Trophoblast cell (in vitro differentiated cells and primary cell): ENCODE results near the gene ING3.

ENCODE experiments used
- DNase-seq, 2 donors: peaks; one replicate each; pipeline ENCODE4 v3.0.0-alpha.2; 2016
- H2AFZ ChIP-seq: 2 replicates; pipeline ENCODE4 v1.6.1; 2013; ENCODE audit warnings: low read length, moderate library complexity, mild to moderate bottlenecking; ENCODE audit not compliant: insufficient read depth, poor library complexity
- H2AK5ac ChIP-seq: 2 replicates; pipeline ENCODE4 v1.6.1; 2013; ENCODE audit warnings: mild to moderate bottlenecking, low read length
- H2BK120ac ChIP-seq: 2 replicates; pipeline ENCODE4 v1.6.1; 2013; ENCODE audit warnings: low read length, mild to moderate bottlenecking, moderate library complexity; ENCODE audit not compliant: insufficient read depth, poor library complexity
- H2BK12ac ChIP-seq: 2 replicates; pipeline ENCODE4 v1.6.1; 2013; ENCODE audit warnings: mild to moderate bottlenecking, low read length, moderate library complexity
- H2BK5ac ChIP-seq: 2 replicates; pipeline ENCODE4 v1.6.1; 2013; ENCODE audit warnings: low read length, low read depth, moderate library complexity, mild to moderate bottlenecking; ENCODE audit not compliant: poor library complexity
- H3K14ac ChIP-seq: 2 replicates; pipeline ENCODE4 v1.6.1; 2013; ENCODE audit warnings: mild to moderate bottlenecking, low read length
- H3K18ac ChIP-seq: 2 replicates; pipeline ENCODE4 v1.6.1; 2013; ENCODE audit warnings: mild to moderate bottlenecking, low read length
- H3K23ac ChIP-seq: 2 replicates; pipeline ENCODE4 v1.6.1; 2013; ENCODE audit warnings: low read length
- H3K27ac ChIP-seq: 2 replicates; pipeline ENCODE4 v1.5.1; 2013; ENCODE audit warnings: low read depth, mild to moderate bottlenecking, inconsistent platforms, low read length, moderate library complexity
- H3K27me3 ChIP-seq: 2 replicates; pipeline ENCODE4 v1.6.1; 2013; ENCODE audit warnings: inconsistent platforms, mild to moderate bottlenecking, low read length, moderate library complexity; ENCODE audit not compliant: insufficient read depth
- H3K36me3 ChIP-seq, 2 experiments: 1 replicate in 1 of 2; 2 replicates in 1 of 2; pipeline ENCODE4 v1.6.1; 2013; ENCODE audit warnings: low read length in 2 of 2, mild to moderate bottlenecking in 2 of 2, moderate library complexity in 1 of 2; ENCODE audit not compliant: insufficient read depth in 2 of 2, control insufficient read depth in 1 of 2
- H3K4ac ChIP-seq: 2 replicates; pipeline ENCODE4 v1.6.1; 2013; ENCODE audit warnings: low read depth, mild to moderate bottlenecking, low read length, moderate library complexity
- H3K4me1 ChIP-seq, 2 experiments: 1 replicate in 1 of 2; 2 replicates in 1 of 2; pipeline ENCODE4 v1.6.1; 2013; ENCODE audit warnings: low read length in 2 of 2, mild to moderate bottlenecking in 2 of 2, moderate library complexity in 1 of 2; ENCODE audit not compliant: insufficient read depth in 2 of 2, control insufficient read depth in 1 of 2
- H3K4me2 ChIP-seq: 2 replicates; pipeline ENCODE4 v1.6.1; 2013; ENCODE audit warnings: inconsistent platforms, mild to moderate bottlenecking, low read length, moderate library complexity
- H3K4me3 ChIP-seq: 2 replicates; pipeline ENCODE4 v1.5.1; 2013; ENCODE audit warnings: mild to moderate bottlenecking, low read depth, low read length, inconsistent platforms
- H3K79me1 ChIP-seq: one replicate; pipeline ENCODE4 v1.6.1; 2013; ENCODE audit warnings: low read length
- H3K79me2 ChIP-seq: 2 replicates; pipeline ENCODE4 v1.6.1; 2013; ENCODE audit warnings: low read length, mild to moderate bottlenecking; ENCODE audit not compliant: control insufficient read depth, insufficient read depth, poor library complexity
- H3K9ac ChIP-seq: 2 replicates; pipeline ENCODE4 v1.6.1; 2013; ENCODE audit warnings: mild to moderate bottlenecking, low read length
- H3K9me3 ChIP-seq: 2 replicates; pipeline ENCODE4 v1.6.1; 2013; ENCODE audit warnings: low read depth, mild to moderate bottlenecking, control low read depth, inconsistent platforms, low read length; ENCODE audit not compliant: insufficient read depth
- H4K12ac ChIP-seq: 2 replicates; pipeline ENCODE4 v1.6.1; 2013; ENCODE audit warnings: low read depth, mild to moderate bottlenecking, low read length, moderate library complexity
- H4K8ac ChIP-seq: 2 replicates; pipeline ENCODE4 v1.6.1; 2013; ENCODE audit warnings: low read depth, mild to moderate bottlenecking, low read length, moderate library complexity
- H4K91ac ChIP-seq: one replicate; pipeline ENCODE4 v1.6.1; 2013; ENCODE audit warnings: low read depth, mild to moderate bottlenecking, low read length, moderate library complexity
- WGBS: extraction: QIAGEN DNeasy Blood & Tissue Kit; methylation state at CpG from one replicate; pipeline ENCODE4 v1.1.7; 2013; ENCODE audit warnings: missing lambda C conversion rate; ENCODE audit not compliant: insufficient read length, insufficient coverage; ENCODE audit errors: extremely low coverage; 5-methylcytosine and 5-hydroxymethylcytosine counted together

The ING3 gene

GRCh38 chr7:120933475-120933874 is 17.1 kb upstream of the ING3 start:
- H3K4me2 ChIP-seq, result no peak overlapping the region
- H3K27me3 ChIP-seq, result no peaks in the 10 kb centered on the region
- H3K4me1 ChIP-seq, result no peaks in the 10 kb centered on the region
- H3K9me3 ChIP-seq, result no peaks in the 10 kb centered on the region
- no peak overlapping the region for H2BK120ac ChIP-seq
- no peak overlapping the region for H3K23ac ChIP-seq
- H3K36me3 ChIP-seq, result no peaks in the 10 kb centered on the region
- no peak overlapping the region for H2BK12ac ChIP-seq
- no peak overlapping the region for H3K9ac ChIP-seq
- H4K12ac ChIP-seq, result no peak overlapping the region
- H4K91ac ChIP-seq, result no peak overlapping the region
- H3K18ac ChIP-seq, result no peak overlapping the region
- no peak overlapping the region for H3K27ac ChIP-seq
- no peak overlapping the region for H3K14ac ChIP-seq
- H2BK5ac ChIP-seq, result no peak overlapping the region
- H2AK5ac ChIP-seq, result no peak overlapping the region
- no peaks in the 10 kb centered on the region for H3K79me1 ChIP-seq
- H3K4ac ChIP-seq, result no peak overlapping the region
- H4K8ac ChIP-seq, result no peak overlapping the region
- H2AFZ ChIP-seq, result no peak overlapping the region
- no peaks in the 10 kb centered on the region for H3K79me2 ChIP-seq
- no CpG with 5 or more reads among the region's 1 CpG for WGBS
- H3K4me3 ChIP-seq, result no peak overlapping the region
- no peak for DNase-seq

GRCh38 chr7:120939345-120939744 is 11.2 kb upstream of the ING3 start:
- no peak overlapping the region for H4K91ac ChIP-seq
- H3K9me3 ChIP-seq, result no peaks in the 10 kb centered on the region
- no peak overlapping the region for H3K4me3 ChIP-seq
- no peak overlapping the region for H3K9ac ChIP-seq
- H3K79me2 ChIP-seq, result no peaks in the 10 kb centered on the region
- no peak for DNase-seq
- H2BK12ac ChIP-seq, result no peak overlapping the region
- no peak overlapping the region for H2BK120ac ChIP-seq
- H3K4ac ChIP-seq, result no peak overlapping the region
- no peaks in the 10 kb centered on the region for H3K27me3 ChIP-seq
- H3K27ac ChIP-seq, result no peak overlapping the region
- no peak overlapping the region for H3K14ac ChIP-seq
- H3K79me1 ChIP-seq, result no peaks in the 10 kb centered on the region
- H4K12ac ChIP-seq, result no peak overlapping the region
- H3K4me2 ChIP-seq, result no peak overlapping the region
- no peak overlapping the region for H2BK5ac ChIP-seq
- no peak overlapping the region for H4K8ac ChIP-seq
- H2AK5ac ChIP-seq, result no peak overlapping the region
- no peaks in the 10 kb centered on the region for H3K4me1 ChIP-seq
- no peaks in the 10 kb centered on the region for H3K36me3 ChIP-seq
- no peak overlapping the region for H2AFZ ChIP-seq
- no CpG with 5 or more reads among the region's 3 CpGs for WGBS
- H3K23ac ChIP-seq, result no peak overlapping the region
- no peak overlapping the region for H3K18ac ChIP-seq

GRCh38 chr7:120941064-120941463 is 9.5 kb upstream of the ING3 start:
- H3K14ac ChIP-seq, result no peak overlapping the region
- H3K27me3 ChIP-seq, result no peaks in the 10 kb centered on the region
- no peaks in the 10 kb centered on the region for H3K79me2 ChIP-seq
- H3K4me1 ChIP-seq, result no peaks in the 10 kb centered on the region
- H4K91ac ChIP-seq, result no peak overlapping the region
- H3K36me3 ChIP-seq, result no peaks in the 10 kb centered on the region
- no peak overlapping the region for H2AK5ac ChIP-seq
- H2AFZ ChIP-seq, result no peak overlapping the region
- H3K9ac ChIP-seq, result no peak overlapping the region
- H3K4ac ChIP-seq, result no peak overlapping the region
- H3K4me3 ChIP-seq, result no peak overlapping the region
- H2BK120ac ChIP-seq, result no peak overlapping the region
- no peaks in the 10 kb centered on the region for H3K79me1 ChIP-seq
- no peaks in the 10 kb centered on the region for H3K9me3 ChIP-seq
- no peak overlapping the region for H4K12ac ChIP-seq
- H3K27ac ChIP-seq, result no peak overlapping the region
- no peak overlapping the region for H2BK12ac ChIP-seq
- no peak overlapping the region for H3K23ac ChIP-seq
- DNase-seq, result peak in 1 of 2 donors; percentile 60
- WGBS, result no CpG with 5 or more reads among the region's 1 CpG
- no peak overlapping the region for H4K8ac ChIP-seq
- H3K18ac ChIP-seq, result no peak overlapping the region
- H2BK5ac ChIP-seq, result no peak overlapping the region
- no peak overlapping the region for H3K4me2 ChIP-seq

GRCh38 chr7:120941856-120942255 is 8.7 kb upstream of the ING3 start:
- Histone ChIP-seq H2BK12ac (no peak overlapping the region), H4K8ac (no peak overlapping the region), H4K12ac (no peak overlapping the region), H3K27me3 (no peaks in the 10 kb centered on the region), H2BK120ac (no peak overlapping the region), H3K79me1 (no peaks in the 10 kb centered on the region), H4K91ac (no peak overlapping the region), H2AFZ (no peak overlapping the region), H3K23ac (no peak overlapping the region), H2AK5ac (no peak overlapping the region), H3K4ac (no peak overlapping the region), H3K4me1 (no peaks in the 10 kb centered on the region), H3K9me3 (no peaks in the 10 kb centered on the region), H3K14ac (no peak overlapping the region), H3K27ac (no peak overlapping the region), H3K4me2 (no peak overlapping the region), H3K4me3 (no peak overlapping the region), H3K36me3 (no peaks in the 10 kb centered on the region), H3K79me2 (no peaks in the 10 kb centered on the region), H3K9ac (no peak overlapping the region), H2BK5ac (no peak overlapping the region), H3K18ac (no peak overlapping the region)
- no peak for DNase-seq
- WGBS, result no CpG with 5 or more reads among the region's 3 CpGs
